Measurements from ENCODE around the gene PSIP1.
A peak's percentile ranks its signal among the peaks of the same experiment; 100 is the strongest.
"Not testable (repeated sequence)": the region's sequence is repeated elsewhere in the genome, so short reads cannot be mapped to it uniquely, and the experiment has no call there.

PSIP1 gene

DNA sequence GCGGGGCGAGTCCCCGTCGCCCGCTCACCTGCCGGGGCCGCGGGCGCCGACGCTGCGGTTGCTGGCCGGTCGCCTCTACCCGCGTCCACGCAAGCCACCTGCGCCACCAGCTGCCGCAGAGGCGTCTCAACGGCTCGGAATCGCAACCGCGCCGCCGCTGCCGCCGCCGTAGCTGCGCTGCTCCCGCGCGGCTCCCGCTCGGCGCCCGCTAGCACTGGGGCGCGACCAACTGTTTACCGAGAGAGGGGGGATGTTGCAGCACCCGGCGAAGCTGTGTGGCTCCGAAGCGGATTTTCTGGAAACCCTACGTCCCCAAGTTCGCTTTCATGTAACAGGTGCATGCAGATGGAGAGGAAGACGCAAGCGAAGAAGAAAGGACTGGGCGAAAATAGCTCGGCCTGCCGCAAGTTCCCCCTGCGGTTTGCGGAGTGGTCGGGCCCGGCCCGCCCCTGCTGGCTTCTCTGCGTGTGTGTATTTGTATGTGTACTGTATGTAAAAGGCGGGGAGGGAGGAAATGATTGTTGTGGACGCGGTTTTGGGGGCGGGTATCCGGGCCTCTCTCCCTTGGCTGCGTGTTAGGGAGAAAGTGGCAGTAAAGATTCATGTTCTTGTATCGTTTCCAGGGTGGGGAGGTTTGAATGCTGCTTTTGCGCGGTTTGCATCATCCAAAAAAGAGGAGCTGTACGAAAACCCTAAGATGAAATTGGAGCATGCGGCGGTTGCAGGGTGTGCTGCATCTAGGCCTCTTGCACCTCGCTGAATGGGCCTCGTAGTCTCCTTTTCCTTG, at the start of gene PSIP1:
Gene PSIP1 (minus strand): TSS at position 182 of the 787 bp plus-strand sequence. CDS start 782 bp downstream, outside the sequence.
- peak; percentile 92 for DNase-seq

DNA sequence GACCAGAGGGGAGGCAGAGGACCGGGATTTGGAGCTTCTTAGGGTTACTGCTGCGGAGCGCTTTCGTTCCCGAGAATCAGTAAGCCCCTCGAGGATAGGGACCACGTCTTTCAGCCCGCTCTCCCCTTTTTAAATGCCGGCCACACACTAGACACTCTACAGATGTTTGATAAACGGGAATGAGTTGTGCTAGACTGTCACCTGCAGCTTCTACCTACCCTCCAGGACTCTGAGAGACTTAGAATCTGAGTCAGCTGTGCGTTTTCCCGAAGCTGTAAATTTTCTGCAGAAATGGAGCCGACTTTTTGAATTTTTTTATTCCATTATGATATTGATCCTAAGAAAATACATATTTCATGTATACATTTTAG, 42.7 kb upstream of the PSIP1 start:
- DNase-seq, result no peak

DNA sequence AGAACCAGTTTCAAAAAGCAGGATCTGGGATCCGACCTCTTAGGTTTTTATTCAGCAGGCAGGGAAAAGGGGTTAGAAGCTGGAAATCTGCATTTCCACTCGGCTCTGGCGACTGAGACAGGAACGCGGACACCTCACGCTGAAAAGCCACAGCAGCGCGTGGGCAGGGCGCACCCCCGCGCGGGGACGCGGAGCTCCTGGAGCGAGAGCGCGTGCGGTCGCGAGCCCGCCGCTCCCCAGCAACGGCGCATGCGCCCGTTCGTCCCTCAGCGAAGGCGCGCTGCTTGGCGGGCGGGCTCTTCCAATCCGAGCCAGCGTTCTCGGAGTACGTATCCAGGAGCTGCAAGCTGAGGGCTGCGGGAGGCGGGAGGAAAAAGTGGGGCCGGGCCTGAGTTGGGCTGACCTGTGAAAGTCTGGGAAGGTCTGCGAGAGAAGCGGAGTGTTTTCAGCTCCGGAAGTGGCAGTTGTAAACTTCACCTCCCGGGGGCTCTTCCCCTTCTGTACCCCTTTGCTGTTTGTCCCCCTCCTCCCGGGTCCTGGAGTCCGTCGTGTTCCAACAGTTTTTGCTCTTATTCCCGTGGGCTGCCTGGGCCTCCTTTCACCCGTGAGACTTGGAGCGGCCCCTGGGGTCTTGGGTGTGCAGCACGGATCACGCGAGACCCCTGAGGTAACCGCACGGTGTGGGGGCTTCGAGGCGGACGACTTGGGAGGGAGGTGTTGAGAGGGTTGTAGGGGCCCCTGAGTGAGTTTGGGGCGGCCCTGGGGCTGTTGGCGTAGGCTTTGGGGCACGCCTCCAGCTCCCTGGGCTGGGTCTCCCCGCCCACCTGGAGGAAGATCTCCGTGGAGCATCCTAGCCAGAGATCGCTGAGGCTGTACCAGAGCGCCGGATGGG, 42.1 kb upstream of the PSIP1 start, which contains the start of gene CCDC171:
Gene CCDC171 (plus strand): TSS at position 408 of the 892 bp plus-strand sequence. CDS start 11,046 bp downstream, outside the sequence.
- peak; percentile 98 for DNase-seq

DNA sequence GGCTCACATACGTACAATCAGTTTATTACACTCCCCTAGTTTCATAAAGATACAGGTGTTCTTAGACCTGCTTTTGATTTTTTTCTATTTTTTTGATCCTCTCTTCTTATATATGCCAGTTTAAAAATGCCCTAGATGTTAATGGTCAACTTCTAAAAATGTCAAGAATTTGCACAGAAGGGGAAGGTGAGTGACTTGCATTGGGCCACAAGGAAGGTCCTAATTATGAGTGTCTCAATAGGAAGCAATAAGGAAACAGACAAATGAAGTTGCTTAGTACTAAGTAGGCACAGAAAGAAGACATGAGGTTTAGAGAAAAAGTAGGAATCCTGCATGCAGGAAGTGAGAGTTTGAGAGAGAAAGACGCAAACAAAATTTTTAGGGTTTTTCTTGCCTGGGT, 38.8 kb upstream of the PSIP1 start:
- no peak for DNase-seq

DNA sequence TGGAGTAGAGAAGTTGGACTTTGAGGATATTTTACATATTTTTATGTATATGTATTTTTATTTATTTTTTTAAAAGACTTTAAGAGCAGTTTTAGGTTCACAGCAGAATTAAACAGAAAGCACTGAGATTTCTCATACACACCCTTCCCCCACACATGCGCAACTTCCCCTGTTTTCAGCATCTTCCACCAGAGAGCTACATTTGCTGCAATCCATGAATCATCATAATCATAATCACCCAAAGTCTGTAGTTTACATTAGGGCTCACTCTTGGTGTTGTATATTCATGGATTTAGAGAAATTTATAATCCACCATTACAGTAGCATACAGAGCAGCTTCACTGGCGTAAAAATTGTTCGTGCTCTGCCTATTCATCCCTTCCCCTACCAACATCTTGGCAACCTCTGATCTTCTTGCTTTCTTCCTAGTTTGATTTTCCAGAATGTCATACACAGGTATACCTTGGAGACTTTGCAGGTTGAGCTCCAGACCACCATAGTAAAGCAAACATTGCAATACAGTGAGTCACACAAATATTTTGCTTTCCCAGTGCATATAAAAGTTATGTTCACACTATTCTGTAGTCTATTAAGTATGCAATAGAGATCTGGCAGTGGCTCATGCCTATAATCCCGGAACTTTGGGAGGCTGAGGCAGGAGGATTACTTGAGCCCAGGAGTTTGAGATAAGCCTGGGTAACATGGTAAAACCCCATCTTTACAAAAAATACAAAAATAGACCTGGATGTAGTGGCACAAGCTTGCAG, 32.5 kb upstream of the PSIP1 start:
- DNase-seq, result no peak

DNA sequence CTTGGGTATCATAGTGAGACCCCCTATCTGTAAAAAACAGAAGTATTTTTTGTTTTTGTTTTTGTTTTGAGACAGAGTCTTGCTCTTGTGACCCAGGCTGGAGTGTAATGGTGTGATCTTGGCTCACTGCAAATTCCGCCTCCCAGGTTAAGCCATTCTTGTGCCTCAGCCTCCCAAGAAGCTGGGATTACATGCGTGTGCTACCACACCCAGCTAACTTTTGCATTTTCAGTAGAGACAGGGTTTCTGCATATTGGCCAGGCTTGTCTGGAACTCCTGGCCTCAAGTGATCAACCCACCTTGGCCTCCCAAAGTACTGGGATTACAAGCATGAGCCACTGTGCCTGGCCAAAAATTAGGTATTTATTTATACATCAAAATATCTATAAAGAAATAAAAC, 31.9 kb upstream of the PSIP1 start:
- DNase-seq, result no peak

DNA sequence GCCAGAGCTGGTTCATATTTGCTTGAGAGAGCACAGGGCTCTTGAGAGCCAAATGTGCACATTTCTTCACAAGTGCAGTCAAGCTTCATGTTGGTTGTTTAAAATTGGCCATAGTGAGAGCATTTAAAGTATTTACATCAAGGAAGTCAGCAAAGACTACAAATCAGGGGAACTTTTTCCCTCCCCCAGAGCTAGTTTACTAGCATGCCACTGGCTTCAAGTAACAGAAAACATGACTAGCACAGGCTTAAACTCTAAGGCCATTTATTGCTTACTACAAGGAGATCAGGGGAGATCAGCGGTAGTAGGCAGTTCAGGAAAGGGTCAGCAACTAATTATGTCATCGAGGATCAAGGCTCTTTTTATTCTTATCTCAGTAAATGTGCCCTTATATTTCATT, 31.1 kb upstream of the PSIP1 start:
- DNase-seq, result no peak

DNA sequence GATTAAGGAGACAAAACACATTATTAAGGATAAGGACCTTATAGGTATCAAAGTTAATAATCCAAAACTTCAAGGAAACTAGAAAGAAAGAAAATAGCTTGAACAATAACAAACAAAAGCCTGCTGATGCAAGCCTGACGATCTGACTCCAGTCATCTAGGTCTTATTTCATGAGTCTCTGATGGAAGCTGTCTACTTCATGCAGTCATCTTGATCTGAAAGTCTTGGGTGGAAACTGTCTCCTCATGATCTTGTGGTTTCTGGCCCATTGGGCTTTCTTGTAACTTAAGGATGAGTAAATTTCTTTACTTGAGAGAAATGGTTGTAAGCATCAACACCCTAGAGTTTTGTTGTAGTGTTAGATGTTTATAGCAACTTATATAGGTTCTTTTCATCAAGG, 20.6 kb upstream of the PSIP1 start:
- DNase-seq, result no peak

DNA sequence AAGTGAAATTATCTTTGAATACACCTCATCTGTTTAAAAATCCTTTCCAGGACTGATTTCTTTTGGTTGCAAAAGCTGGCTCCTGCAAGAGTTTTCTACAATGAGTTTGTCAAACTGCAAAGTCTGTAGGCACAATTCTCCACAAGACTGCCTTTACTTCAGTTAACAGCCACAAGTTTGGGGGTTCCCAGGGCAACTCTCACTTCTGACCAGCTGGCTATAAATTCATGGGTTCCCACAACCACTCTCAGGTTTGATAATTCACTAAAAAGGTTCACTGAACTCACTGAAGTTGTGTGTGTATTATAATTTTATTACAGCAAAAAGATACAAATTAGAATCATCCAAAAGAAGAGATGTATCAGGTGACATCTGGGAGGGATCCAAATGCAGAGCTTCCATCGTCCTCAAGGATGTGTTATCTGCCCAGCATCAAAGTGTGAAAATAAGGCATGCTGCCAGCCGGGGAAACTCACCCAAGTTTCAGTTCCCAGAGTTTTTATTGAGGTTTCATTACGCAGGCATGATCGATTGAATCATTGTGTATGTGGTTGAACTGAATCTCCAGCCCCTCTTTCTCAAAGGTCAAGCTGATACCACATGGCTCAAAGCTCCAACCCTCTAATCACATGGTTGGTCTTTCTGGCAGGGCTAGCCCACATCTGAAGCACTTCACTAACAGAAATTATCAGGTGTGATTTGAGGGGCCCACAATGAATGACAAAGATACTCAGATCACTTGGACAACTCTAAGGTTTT, 19.0 kb upstream of the PSIP1 start:
- no peak for DNase-seq

DNA sequence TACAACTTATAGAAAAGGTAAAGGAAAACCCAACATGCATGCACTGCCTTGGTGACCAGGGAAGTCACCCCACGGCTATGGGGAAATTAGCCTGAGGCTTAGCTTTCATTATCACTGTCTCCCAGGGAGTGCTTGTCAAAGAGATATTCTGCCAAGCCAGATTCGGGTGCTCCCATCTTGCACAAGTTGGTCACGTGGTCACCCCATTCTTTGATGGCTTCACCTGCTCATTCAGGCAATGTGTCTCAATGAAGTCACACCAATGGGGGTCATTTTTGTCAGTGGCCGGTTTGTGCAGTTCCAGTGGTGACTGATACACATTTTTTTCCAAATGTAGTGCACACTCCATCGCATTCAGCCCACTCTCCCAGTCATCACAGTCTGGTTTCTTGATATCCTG, 16.3 kb upstream of the PSIP1 start:
- DNase-seq, result not testable (repeated sequence)

DNA sequence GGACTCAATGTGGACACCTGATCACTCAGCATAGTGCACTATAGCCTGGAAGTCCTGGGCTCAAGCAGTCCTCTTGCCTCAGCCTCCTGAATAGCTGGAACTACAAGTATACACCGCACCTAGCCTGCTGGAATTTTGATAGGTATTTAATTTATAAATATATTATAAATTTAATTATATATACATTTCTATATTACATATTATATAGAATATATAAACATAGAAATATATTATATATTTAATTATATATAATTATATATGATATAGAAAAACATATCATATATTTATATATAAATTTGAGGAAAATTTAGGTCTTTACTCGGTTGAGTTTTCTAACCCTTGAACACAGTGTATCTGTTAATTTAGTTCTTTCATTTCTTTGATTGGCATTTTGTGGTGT, 15.2 kb upstream of the PSIP1 start:
- DNase-seq, result no peak

DNA sequence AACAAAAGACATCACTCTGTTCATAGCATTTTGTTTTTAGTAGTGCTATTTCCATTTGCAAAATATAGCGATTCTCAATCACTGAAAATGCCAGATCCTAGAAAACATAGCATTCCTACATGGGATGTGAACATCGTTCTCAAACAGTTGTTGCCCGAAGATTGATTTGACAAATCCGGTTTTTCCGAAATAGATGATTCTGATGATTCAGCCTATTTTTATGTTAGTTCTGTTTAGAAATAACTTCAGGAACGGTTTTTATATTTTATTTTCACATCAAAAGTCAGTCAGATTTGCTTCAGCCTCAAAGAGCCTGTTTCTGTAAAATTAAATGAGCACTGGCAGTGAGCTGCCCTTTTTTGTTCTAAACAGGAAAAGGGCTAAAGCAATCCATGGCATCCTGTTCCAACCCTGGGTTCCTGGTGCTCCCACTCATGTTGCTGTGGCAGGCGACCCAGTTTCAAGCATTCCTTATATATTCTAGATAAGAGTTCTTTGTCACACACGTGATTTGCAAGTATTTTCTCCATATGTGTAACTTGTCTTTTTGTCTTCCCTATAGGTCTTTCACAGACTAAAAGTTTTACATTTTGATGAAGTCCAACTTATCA, 14.2 kb upstream of the PSIP1 start:
- DNase-seq, result no peak

DNA sequence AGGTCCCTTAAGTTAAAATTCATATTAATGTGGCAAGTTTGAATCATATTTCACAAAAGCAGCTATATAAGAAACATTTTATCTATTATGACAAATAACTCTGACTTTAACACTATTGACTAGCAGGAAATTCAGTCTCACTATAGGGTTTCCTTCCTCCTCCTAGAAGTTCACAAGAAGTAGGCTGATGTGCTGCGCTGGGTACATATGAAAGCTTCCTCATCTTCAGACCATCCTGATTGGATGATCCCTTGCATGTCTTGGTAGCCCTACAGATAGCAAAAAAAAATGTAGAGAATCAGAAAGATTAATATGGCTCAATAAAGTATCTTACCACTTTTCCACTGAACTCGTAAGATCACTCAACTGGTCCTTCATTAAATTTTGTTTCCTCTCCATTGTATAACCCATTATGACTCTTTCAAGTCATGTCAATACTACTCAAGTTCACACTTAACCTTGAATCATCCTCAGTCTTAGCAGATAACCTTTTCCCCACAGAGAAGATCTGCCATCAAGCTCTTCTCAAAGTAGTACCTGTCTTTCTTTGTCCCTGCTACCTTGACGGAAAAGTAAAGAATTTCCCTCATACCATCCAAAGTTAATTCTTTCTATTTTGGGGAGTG, 11.5 kb upstream of the PSIP1 start:
- no peak for DNase-seq

DNA sequence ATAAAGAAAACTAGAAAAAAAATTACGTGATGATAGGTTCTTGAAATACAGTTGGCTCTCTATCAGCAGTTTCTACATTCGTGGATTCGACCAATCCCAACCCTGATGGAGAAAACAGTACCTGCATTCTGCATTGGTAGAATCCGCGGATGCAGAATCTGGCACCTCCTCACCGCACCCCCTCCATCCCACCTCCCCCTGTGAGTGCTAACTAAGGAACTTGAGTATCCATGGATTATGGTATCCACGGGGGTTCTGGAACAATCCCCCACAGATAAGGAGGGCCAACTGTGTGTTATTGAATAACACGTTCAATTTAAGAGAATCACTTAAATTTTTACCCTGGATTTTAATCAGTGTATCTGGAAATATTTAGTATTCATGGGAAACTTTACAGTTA, 10.5 kb upstream of the PSIP1 start:
- DNase-seq, result no peak

DNA sequence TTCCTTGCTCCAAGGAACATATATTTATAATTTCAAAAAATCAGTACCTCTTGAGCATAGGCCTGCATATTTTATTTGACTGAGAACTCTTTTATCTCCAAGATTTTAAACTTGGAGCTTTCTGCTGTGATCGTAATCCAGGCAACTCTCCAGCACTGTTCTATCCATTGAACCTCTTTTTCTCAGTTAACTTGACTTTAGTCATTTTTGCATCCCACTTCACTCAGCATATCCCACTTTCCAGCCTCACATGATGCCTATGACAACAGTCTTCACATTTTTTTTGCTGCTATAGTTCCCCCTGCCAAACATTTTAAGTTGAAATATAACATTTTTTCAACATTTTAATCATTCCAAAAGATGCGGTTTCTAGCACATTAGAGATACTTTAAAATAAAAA, 9.1 kb upstream of the PSIP1 start:
- no peak for DNase-seq

DNA sequence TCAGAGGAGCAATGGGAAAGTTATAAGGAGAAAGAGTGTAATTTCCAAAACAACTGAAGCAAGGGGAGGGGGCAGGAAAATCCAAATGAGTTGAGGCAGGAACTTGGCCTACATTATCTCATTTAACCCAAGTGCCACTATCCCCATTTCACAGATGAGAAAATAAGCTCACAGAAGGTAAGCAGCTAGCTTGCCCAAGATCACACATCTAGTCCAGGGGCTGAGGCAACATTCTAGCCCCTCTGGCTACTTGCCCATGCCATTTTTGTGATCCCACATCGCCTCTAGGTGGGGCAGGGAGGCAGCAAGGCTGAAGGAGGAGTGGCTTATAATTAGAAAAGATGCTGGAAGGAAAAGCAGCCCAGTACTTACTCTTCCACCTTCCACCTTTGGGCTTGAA, 2.6 kb upstream of the PSIP1 start:
- no peak for DNase-seq

DNA sequence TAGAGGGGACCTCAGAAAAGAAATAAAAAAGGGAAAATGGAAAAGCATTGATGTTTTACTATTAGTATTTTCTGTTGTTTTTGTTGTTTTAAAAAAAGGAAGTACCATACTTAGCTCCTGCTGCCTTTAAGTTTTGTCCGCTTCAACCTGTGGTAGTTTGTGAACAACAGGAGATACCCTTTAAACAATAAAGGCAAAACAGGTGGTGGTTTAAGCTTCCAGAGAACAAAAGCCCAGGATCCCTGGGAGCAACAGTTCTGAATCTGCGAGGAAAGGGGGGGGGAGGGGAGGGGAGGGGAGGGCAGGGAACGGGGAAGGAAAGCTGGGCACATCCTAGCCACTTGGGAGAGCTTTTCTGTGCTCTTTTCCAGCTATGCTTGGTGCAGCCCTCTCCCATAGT, 2.1 kb upstream of the PSIP1 start:
- DNase-seq, result no peak

DNA sequence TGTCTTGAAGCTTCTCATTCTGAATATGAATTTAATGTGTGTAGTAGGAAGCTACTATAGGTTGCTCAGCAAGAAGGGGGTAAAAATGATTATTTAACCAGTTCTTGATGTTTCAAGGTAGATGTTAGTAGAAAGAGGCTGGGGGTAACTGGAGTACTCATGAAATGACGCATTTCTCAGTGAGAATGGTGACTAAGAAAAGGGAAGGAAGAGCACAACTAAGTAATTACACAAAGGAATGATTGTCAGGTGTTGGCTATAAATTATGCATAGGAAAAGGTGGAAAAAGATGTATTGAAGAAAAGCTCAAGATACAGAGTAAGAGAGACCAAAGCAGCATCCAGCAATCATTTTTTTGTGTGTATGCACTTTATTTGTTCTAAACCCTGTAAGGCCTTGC, 1.4 kb upstream of the PSIP1 start:
- DNase-seq, result no peak

DNA sequence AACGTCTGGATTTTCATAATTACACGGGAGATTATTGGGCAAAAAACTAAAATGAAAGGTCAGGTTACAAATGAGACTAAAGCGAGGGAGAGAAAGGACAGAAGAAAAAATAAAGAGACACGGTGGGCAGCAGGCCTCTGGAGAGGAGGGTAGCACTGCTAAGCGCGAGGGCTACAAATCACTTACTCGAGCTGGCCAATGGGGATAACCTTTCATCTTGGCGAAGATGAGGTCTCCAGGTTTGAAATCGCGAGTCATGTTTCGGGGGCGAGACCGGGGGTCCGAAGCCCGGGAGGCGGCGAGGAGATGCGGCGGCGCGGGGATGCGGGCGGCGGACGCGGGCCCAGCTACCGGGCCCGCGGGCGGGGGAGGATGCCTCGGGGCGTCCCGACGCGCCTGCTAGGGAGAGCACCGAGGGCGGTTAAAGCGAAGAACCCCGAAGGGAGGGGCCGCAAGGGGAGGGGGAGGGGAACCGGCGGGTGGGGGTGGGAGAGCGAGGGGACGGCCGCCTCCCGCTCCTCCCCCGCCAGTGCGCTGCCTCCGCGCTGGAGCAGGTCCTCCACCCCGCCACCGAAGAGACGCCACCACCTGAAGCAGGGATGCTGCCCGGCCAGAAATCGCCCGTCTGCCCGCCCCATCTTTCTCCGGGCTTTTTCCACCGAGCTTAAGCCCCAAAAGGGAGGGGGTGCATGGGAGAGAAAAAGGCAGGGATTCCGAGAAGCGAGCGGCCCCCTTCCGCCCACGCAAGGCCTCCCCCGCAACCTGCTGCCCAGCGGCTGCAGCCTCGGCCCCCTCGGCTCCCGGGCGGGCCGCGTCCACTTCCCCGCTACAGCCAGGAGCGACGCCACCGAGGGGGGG, 610 bp downstream of the PSIP1 start:
- DNase-seq, result peak; percentile 78

DNA sequence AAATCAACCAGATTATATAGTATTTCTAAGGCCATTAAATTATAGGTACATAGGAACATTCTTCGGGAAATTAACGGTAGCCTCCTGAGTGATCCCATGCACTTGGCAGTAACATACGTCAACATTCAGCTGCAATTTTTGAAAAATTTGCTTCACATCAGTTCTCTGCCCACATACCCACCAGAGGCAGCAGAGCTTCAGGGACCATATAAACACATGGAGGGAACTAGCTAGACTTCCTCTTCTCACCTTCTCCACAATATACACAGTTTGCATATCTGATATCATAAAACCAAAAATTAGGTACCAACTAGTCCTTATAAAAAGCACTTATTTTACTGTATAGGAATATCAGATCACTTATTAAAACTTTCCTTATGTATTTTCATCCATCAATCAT, 4.8 kb downstream of the PSIP1 start:
- DNase-seq, result no peak

DNA sequence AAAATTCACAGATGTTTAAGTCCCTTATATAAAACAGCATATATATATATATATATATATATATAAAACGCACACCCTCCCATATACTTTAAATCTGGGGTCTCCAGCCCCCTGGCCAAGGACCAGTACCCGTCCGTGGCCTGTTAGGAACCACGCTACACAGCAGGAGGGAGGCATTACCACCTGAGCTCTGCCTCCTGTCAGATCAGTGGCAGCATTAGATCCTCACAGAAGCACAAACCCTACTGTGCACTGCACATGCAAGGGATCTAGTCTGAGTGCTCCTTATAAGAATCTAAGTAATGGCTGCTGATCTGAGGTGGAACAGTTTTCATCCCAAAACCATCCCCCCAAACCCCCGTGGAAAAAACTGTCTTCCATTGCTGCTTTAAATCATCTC, 9.0 kb downstream of the PSIP1 start:
- DNase-seq, result no peak
